Muscle layer of duodenum (tissue), 2 donors: ENCODE results near the gene CHD9.

Source experiments
- H3K27ac ChIP-seq: one replicate; pipeline ENCODE4 v1.7.0; 2013; ENCODE audit warnings: mild to moderate bottlenecking, low read length
- H3K27me3 ChIP-seq: one replicate; pipeline ENCODE4 v1.7.0; 2013; ENCODE audit warnings: low read depth, mild to moderate bottlenecking, control low read depth, low read length
- H3K36me3 ChIP-seq, 2 donors: one replicate each; pipeline ENCODE4 v1.7.0; 2013; ENCODE audit warnings: low read length in 2 of 2, control low read depth in 1 of 2, mild to moderate bottlenecking in 1 of 2; ENCODE audit not compliant: insufficient read depth in 2 of 2, control insufficient read depth in 1 of 2
- H3K4me1 ChIP-seq, 2 donors: one replicate each; pipeline ENCODE4 v1.7.0; 2013; ENCODE audit warnings: low read length in 2 of 2, mild to moderate bottlenecking in 2 of 2, control low read depth in 1 of 2, moderate library complexity in 1 of 2; ENCODE audit not compliant: insufficient read depth in 2 of 2, control insufficient read depth in 1 of 2
- H3K4me3 ChIP-seq, 2 donors: one replicate each; pipeline ENCODE4 v1.7.0; 2013; ENCODE audit warnings: low read length in 2 of 2, low read depth in 1 of 2, mild to moderate bottlenecking in 1 of 2
- H3K9me3 ChIP-seq, 2 donors: one replicate each; pipeline ENCODE4 v1.7.0; 2013; ENCODE audit warnings: low read length in 2 of 2, control low read depth in 1 of 2, mild to moderate bottlenecking in 1 of 2; ENCODE audit not compliant: control insufficient read depth in 1 of 2
- donor health status: healthy.

The CHD9 gene

DNA sequence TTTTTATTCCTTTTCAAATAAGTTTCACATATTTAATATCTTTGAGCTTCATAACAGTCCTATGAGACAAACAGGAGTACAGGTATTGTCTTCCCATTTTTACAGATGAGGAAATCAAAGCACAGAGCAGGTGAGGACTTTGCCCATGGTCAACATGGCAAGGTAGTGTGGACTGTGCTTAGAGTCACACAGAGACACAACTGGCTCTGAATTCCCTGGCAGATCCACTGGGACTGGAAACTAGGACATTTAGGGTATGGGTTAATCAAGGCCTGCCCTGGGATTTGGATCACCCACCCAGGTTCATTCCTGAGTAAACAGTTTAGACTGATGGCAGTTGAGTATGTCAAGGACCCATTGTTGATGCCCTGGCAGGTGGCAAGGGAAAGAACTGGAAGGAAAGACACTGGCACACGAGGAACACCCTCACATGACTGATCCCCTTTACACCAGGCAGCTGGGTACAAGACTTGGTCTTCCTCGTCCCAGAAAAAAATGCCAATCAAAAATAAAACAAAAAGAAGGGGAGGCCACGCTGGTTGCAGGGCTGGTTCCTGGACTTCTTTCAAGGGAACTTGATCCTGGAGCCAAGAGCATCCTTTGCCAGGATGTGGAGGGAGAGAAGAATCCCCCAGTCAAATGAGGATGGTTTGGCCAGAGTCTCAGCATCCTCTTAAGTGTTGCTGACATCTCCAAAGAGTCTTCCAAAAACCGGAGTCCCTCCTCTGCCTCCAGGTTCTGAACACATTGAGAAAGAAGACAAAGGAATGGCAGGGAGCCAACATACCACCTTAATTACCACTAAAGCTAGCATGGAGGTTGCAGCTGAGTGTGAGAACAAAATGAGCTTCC lies 34.9 kb downstream of the CHD9 start:
- no peaks in the 10 kb centered on the region for H3K9me3 ChIP-seq
- peak overlapping the region in 1 of 2 donors; percentile 24 for H3K4me3 ChIP-seq
- H3K4me1 ChIP-seq: peaks cover 27 to 55% of the 10 kb centered on the region in 2 donors
- peak overlapping the region; percentile 56 for H3K27ac ChIP-seq
- H3K36me3 ChIP-seq: peaks cover 0 to 3% of the 10 kb centered on the region in 2 donors
- no peaks in the 10 kb centered on the region for H3K27me3 ChIP-seq

DNA sequence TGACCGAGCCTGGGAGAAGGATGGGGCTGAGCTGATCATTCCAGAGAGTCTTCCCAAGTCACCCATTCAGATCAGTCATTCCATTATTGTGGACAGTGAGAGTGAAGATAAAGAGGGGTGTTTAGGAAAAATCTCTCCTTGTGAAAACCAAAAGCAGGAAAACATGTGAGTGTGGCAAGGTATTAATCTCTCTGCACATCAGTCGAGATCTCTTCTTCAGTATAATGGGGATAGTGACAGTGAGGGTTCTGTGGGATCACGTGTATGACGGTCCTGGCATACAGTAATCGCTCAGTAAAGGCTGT lies 35.4 kb downstream of the CHD9 start:
- Histone ChIP-seq H3K9me3 (no peaks in the 10 kb centered on the region), H3K27me3 (no peaks in the 10 kb centered on the region), H3K4me3 (peak overlapping the region in 1 of 2 donors; percentile 24), H3K4me1 (peaks cover 27 to 55% of the 10 kb centered on the region in 2 donors), H3K27ac (peak overlapping the region; percentile 56), H3K36me3 (peaks cover 0 to 3% of the 10 kb centered on the region in 2 donors)

DNA sequence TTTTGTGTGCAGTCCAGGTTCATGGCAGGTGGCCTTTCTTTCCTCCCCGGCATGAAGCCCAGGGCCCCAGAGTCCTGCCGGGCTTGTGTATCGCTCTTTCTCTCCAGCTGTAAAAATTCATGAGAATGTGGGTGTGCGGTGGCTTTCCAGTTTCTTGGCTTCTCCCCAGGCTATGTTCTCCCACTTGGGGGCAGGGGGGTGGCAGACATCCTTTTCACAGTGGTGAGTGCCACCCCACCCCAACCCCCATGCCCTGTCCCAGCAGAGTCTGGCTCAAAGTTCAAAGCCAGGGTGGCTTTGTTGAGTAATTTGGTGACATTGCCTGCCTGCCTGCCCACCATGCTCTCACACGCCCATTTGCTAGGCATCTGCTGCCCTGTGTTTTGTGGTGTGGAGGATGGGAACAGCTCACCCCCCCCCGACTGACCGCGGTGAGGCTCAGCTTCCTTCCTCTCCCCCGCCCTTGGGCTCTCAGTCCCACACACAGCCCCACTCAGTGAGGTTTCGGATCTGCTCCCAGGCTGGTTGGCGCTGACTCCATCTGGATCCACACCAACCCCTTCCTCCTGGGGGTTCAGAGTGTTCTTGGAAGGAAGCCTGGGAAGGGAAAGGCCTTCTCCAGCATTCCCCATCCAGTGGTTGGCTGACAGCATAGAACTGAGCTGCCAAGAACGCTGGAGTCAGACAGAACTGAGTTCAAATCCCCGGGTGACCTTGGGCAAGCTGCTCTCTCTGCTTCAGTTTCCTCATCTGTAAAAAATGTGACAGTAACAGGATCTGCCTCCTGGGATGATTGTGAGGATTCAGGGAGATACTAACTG lies 36.0 kb downstream of the CHD9 start:
- H3K4me3 ChIP-seq: peak overlapping the region in 1 of 2 donors; percentile 24
- no peaks in the 10 kb centered on the region for H3K27me3 ChIP-seq
- peak overlapping the region; percentile 62 for H3K27ac ChIP-seq
- H3K36me3 ChIP-seq: peaks cover 0 to 3% of the 10 kb centered on the region in 2 donors
- H3K9me3 ChIP-seq: no peaks in the 10 kb centered on the region
- peaks cover 27 to 52% of the 10 kb centered on the region in 2 donors for H3K4me1 ChIP-seq

DNA sequence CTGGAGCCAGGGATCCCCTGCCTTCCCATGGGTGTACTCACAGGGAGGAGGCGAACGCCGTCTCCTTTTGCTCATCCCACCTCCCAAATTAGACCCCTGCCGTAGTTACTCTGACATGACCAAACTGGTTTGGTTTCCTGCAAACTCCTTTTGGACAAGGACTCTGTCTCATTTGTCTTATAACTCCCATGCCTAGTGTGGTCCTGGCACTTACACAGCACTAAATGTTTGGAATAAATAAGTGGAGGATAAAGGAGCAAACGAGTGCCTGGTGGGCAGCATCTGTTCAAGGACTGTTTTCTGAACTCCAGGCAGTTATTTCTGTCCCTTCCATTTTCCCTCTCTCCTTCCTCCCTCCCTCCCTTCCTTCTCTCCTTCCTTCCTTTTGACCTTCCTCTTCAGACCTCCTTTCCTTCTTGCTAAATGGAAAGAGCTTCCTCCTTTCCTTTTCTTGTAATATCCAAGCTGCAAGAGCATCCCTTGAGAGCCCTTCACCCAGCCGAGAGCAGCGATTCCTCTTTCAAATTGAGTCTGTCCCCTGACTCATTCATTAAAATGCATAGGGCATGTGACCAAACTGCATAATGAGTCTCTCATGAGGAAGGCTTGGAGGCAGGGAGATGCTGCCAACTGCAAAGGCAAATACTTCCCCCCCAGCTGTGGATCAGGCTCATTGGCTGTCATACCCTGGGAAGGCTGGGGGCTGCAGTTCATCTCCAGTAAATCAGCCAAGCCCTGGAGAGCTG lies 36.8 kb downstream of the CHD9 start:
- Histone ChIP-seq H3K4me3 (peak overlapping the region in 1 of 2 donors; percentile 24), H3K4me1 (peaks cover 27 to 50% of the 10 kb centered on the region in 2 donors), H3K27ac (peak overlapping the region; percentile 62)

DNA sequence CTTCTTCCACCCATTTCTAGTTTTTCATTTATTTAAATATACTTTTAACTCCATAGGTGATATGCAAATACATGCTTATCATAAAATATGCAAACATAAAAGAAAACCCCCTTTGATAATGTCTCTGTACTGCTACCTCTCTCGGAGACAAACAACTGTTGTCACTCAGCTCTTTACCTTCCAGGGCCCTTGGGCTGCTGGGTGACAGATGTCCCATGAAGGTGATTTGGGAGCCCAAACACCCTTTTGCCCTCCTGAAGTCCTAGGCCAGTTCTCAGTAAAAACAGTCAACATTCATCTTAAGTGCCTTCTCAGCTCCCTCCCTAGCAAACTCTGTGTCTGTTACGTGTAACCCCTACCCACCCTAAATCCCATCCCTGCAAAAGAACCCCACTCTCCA lies 37.5 kb downstream of the CHD9 start:
- Histone ChIP-seq H3K9me3 (no peaks in the 10 kb centered on the region), H3K27ac (no peak overlapping the region), H3K27me3 (no peaks in the 10 kb centered on the region), H3K36me3 (peaks cover 0 to 3% of the 10 kb centered on the region in 2 donors), H3K4me1 (peaks cover 29 to 44% of the 10 kb centered on the region in 2 donors), H3K4me3 (no peak overlapping the region)

More for the DNA sequence above, 36.8 kb downstream of the CHD9 start:
- no peaks in the 10 kb centered on the region for H3K9me3 ChIP-seq
- H3K36me3 ChIP-seq: peaks cover 0 to 3% of the 10 kb centered on the region in 2 donors
- H3K27me3 ChIP-seq: no peaks in the 10 kb centered on the region

DNA sequence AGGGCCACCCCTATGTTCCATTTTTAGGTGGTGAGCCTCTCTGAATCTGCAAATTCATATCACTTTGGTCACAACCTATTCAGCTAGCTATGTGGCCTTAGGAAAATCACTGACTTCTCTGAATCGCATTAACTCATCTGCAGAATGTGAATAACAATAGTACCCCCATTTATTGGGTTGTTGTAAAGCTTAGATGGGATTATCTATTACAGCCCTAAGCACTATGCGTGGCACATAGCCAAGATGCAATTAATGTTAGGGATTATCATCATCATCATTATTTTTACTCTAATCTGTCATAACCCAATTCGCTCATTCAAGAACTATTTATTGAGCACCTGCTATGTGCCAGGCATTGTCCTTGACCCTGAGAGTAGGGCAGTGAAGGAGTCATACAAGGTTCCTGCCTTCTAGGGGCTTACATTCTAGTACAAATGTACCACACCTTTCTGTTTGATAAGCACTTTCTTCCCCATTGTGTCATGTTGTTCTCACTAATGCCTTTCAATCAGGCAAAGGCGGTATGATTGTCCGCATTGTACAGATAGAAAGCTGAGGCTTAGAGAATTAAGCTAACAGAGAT lies 38.5 kb downstream of the CHD9 start:
- Histone ChIP-seq H3K9me3 (no peaks in the 10 kb centered on the region), H3K36me3 (peaks cover 0 to 3% of the 10 kb centered on the region in 2 donors), H3K4me1 (peaks cover 29 to 45% of the 10 kb centered on the region in 2 donors), H3K27me3 (no peaks in the 10 kb centered on the region), H3K4me3 (no peak overlapping the region), H3K27ac (peak overlapping the region; percentile 76)

DNA sequence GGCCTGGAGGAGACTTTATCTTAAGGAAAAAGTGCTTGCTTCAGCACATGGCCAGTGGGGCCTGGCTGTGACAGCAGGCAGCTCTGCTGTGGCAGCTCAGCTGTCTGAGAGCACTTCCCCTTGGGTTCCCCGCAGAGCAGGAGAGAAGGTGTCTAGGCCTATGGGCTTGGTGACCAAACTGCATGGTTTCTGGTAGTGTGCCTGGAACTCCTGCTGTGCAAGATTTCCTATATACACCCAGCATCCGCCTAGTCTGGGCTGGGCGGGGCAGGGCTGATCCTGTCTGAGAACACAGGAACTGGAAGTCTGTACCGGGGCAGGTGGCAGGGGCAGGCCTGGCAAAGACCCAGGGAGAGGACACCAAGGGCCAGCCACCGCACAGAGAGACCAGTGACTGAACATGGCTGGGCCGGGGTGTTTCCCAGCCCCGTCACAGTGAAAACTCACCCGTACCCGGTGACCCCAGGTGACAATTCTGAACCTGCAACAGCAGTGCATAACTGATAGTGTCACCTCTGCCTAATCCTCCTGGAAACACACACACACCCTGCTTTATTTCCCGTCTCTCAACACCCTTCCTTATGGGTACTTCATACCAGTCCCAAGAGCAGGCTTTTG lies 39.3 kb downstream of the CHD9 start:
- H3K9me3 ChIP-seq: no peaks in the 10 kb centered on the region
- no peaks in the 10 kb centered on the region for H3K27me3 ChIP-seq
- peak overlapping the region; percentile 76 for H3K27ac ChIP-seq
- H3K36me3 ChIP-seq: peaks cover 0 to 5% of the 10 kb centered on the region in 2 donors
- no peak overlapping the region for H3K4me3 ChIP-seq
- H3K4me1 ChIP-seq: peaks cover 36 to 51% of the 10 kb centered on the region in 2 donors

DNA sequence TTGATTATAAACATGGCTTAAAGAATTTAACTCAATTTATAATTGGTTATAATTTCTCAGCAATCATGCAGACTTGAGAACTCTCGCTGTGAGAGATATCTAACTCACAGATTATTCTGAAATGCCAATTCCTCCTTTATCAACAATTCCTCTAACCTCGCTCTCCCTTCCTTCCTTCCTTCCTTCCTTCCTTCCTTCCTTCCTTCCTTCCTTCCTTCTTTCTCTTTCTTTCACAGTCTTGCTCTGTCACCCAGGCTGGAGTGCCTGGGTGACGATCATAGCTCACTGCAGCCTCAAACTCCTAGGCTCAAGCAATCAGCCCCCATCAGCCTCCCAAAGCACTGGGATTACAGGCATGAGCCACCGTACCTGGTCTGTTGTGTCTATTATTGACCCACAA lies 42.4 kb downstream of the CHD9 start:
- H3K27ac ChIP-seq: no peak overlapping the region
- no peak overlapping the region for H3K4me3 ChIP-seq
- peaks cover 29 to 50% of the 10 kb centered on the region in 2 donors for H3K4me1 ChIP-seq
- H3K9me3 ChIP-seq: no peaks in the 10 kb centered on the region
- no peaks in the 10 kb centered on the region for H3K27me3 ChIP-seq
- H3K36me3 ChIP-seq: peaks cover 0 to 8% of the 10 kb centered on the region in 2 donors

DNA sequence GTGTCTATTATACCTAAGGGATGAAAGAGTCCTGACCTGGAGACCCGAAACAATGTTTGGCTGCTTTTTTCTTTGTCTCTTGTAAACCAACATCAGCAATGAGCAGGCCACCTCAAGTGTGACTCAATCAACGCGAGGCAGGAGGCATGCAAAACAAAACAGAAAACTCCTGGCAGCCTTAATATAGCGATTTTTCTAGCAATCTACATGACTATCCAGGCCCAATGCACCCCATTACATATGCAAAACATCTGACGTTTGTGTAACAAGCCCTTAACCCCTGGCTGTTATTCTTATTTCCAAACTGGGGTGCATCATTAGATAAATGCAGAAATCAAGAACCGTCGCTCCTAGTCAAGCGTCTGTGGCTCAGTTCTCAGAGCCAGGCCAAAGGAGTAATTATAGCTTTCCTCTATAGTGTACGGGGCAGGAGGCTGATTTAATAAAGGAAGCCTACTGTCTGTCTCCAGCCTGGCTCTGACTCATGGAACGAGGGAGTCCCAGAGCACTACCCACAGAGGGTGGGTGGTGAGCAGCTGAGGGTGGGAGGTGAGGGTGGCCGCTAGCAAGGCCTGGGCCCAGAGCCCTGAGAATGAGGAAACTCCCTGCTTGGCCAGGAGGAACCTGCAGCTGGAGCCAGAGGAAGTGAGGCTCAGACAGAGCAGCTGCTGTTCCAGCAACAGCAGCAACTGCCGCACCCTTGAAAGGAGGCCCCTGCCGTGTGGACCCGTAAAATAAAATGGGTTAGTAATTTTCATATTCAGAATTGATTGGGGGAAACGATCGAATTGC lies 43.9 kb downstream of the CHD9 start:
- Histone ChIP-seq H3K27me3 (no peaks in the 10 kb centered on the region), H3K4me3 (peak overlapping the region; percentile 49 to 65), H3K36me3 (peaks cover 0 to 8% of the 10 kb centered on the region in 2 donors), H3K27ac (peak overlapping the region; percentile 96), H3K9me3 (no peaks in the 10 kb centered on the region), H3K4me1 (peaks cover 21 to 39% of the 10 kb centered on the region in 2 donors)
